ENCODE measurements around the gene TMEM200B. TPM values are rescaled to one million over a fixed set of nuclear protein-coding genes. Genes with fewer than 3 reads are reported as not detected.
"Not testable (repeated sequence)": the region's sequence is repeated elsewhere in the genome, so short reads cannot be mapped to it uniquely, and the experiment has no call there.

The TMEM200B gene
- total and polyA plus RNA-seq, 9 donors, result 16.2 to 65.9 (median 30.6) TPM

DNA sequence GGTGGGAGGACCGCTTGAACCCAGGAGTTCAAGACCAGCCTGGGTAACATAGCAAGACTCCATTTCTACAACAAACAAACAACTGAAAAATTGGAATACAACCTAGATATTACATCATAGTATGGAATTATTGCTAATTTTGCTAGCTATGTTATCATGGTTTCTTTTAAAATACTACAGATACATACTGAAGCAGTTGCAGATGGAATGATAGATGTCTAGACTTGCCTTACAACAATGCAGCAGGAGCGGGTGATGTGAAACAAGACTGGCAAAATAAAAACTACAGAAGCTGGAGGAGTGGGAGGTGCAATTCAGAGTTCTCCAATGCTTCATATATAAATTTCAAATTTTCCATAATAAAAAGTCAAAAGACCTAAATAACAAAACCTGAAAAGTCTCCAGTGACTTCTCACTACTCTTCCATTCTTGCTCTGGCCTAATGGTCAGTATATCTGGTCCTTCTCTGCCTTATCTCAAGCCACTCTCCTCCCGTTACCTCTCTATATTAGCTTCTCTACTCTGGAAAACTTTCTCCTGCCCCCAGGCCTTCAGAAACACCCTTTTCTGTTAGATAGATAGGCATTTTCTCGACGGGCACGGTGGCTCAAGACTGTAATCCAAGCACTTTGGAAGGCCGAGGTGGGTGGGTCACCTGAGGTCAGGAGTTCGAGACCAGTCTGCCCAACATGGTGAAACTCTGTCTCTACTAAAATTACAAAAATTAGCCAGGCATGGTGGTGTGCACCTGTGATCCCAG, 28.5 kb upstream of the TMEM200B start:
- TF ChIP-seq, protein P1, sequence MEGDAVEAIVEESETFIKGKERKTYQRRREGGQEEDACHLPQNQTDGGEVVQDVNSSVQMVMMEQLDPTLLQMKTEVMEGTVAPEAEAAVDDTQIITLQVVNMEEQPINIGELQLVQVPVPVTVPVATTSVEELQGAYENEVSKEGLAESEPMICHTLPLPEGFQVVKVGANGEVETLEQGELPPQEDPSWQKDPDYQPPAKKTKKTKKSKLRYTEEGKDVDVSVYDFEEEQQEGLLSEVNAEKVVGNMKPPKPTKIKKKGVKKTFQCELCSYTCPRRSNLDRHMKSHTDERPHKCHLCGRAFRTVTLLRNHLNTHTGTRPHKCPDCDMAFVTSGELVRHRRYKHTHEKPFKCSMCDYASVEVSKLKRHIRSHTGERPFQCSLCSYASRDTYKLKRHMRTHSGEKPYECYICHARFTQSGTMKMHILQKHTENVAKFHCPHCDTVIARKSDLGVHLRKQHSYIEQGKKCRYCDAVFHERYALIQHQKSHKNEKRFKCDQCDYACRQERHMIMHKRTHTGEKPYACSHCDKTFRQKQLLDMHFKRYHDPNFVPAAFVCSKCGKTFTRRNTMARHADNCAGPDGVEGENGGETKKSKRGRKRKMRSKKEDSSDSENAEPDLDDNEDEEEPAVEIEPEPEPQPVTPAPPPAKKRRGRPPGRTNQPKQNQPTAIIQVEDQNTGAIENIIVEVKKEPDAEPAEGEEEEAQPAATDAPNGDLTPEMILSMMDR (IDR thresholded peaks at IDR 0.05), result no peak
- TF ChIP-seq POLR2A (IDR thresholded peaks at IDR 0.05) (no peak), EP300 (IDR thresholded peaks at IDR 0.05) (no peak)
- H3K4me3 ChIP-seq, result no peak overlapping the region
- intact Hi-C loops (cut with DNase I), result no loop called here
- H3K4me1 ChIP-seq (ENCODE audit: insufficient read depth), result peaks cover 6% of the 10 kb centered on the region
- no peaks in the 10 kb centered on the region for H3K27me3 ChIP-seq
- H3K27ac ChIP-seq, result no peak overlapping the region
- no peaks in the 10 kb centered on the region for H3K9me3 ChIP-seq
- 87 to 92% (median 91%) methylated on average over 8 of the region's 8 CpGs for WGBS, 3 donors
- no peaks in the 10 kb centered on the region for H3K36me3 ChIP-seq
- no peak for DNase-seq

DNA sequence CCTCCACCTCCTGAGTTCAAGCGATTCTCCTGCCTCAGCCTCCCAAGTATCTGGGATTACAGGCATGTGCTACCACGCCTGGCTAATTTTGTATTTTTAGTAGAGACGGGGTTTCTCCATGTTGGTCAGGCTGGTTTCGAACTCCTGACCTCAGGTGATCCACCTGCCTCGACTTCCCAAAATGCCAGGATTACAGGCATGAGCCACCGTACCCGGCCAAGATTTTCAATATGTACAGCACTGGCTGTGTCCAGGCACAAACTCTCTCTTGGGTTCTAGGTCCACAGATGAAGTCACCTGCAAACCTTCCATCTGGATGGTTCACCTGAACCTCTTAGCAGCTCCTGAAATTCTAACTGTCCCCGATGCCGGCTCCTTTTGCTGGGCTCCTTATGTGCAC, 26.6 kb upstream of the TMEM200B start:
- DNase-seq; H3K9me3 ChIP-seq; H3K36me3 ChIP-seq; intact Hi-C loops (cut with DNase I); H3K27me3 ChIP-seq; H3K4me1 ChIP-seq (ENCODE audit: insufficient read depth); H3K27ac ChIP-seq; H3K4me3 ChIP-seq: not testable (repeated sequence)
- WGBS, 3 donors, result 96 to 98% (median 98%) methylated on average over 9 of the region's 9 CpGs

DNA sequence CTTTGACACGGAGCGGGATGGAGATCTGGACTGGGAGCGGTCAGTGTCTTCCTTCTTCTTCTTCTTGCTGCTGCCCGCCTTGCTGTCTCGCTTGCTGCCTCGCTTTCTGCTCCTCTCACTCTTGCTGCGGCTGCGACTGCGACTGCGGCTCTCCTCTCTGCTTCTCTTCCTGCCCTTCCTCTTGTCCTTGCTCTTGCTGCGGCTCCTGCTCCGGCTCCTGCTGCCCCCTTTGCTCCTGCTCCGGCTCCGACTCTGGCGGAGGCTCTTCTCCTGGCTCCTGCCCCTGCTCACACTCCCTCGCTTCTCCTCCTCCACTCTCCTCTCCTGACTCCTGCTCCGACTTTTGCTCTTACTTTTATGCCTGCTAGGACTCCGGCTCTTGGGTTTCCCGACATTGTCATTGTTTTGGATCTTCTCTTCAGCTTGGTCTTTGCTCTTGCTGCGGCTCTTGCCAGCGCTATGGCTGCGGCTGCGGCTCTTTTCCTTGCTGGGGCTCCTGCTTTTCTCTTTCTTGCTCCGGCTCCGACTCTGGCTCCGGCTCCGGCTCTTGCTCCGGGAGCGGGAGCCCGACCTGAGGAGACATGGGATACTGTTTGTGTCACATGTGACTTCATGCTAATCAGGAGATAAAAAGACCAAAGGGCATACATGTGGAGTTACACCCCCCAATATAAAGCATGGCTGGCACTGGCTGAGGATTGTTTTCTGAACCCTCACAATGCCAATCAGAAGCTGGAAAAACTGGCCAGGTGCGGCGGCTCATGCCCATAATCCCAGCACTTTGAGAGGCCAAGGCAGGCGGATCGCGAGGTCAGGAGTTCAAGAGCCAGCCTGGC, 25.2 kb upstream of the TMEM200B start:
- Histone ChIP-seq H3K9me3 (no peaks in the 10 kb centered on the region), H3K27ac (no peak overlapping the region), H3K27me3 (no peaks in the 10 kb centered on the region), H3K4me3 (no peak overlapping the region), H3K36me3 (no peaks in the 10 kb centered on the region), H3K4me1 (ENCODE audit: insufficient read depth) (no peaks in the 10 kb centered on the region)
- DNase-seq, result no peak
- 92 to 95% (median 94%) methylated on average over 35 of the region's 35 CpGs for WGBS, 3 donors
- intact Hi-C loops (cut with DNase I), result no loop called here
- TF ChIP-seq, protein P1 (IDR thresholded peaks at IDR 0.05), result no peak
- TF ChIP-seq EP300 (IDR thresholded peaks at IDR 0.05) (no peak), POLR2A (IDR thresholded peaks at IDR 0.05) (no peak)

DNA sequence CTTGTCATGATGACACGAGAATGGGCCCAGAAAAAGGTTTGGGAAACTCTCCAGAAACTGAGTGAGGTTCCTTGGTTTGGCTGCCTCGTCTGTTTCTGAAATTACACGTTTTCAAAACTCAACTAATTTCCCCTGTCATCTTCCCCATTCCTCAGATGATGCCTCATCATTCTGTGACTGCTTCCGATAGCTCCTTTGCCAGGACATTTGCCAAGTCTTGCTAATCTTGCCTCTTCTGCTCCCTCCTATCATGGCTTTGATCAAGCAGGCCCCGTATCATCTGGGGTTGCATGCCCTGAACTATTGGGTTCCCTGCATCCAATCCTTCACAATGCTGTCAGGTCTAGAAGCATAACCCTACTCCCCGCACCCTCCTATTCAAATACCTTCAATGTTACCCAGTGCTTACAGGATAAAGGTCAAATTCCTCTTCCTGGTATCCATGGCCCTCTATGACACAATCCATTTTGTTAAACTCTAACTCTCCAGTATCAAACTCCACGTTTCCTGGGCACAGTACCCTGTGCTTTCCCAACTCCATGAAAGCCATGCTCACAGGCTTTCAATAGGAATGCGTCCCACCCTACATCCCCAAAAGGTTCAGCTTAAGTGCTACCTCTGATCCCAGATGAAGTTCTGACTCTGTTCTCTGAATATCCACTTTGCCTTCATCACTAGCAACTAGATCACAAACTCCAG, 22.2 kb upstream of the TMEM200B start:
- Histone ChIP-seq H3K9me3 (no peaks in the 10 kb centered on the region), H3K36me3 (no peaks in the 10 kb centered on the region), H3K4me3 (no peak overlapping the region), H3K4me1 (ENCODE audit: insufficient read depth) (no peaks in the 10 kb centered on the region), H3K27me3 (no peaks in the 10 kb centered on the region), H3K27ac (no peak overlapping the region)
- TF ChIP-seq, protein P1 (IDR thresholded peaks at IDR 0.05), result no peak
- TF ChIP-seq EP300 (IDR thresholded peaks at IDR 0.05) (no peak), POLR2A (IDR thresholded peaks at IDR 0.05) (no peak)
- intact Hi-C loops (cut with DNase I), result no loop called here
- DNase-seq, result no peak
- WGBS, 3 donors, result 64 to 70% (median 64%) methylated on average over 8 of the region's 8 CpGs
